Measurements from ENCODE around the gene UGT3A2. TPM values are rescaled to one million over a fixed set of nuclear protein-coding genes. Genes with fewer than 3 reads are reported as not detected.
A peak's percentile ranks its signal among the peaks of the same experiment; 100 is the strongest.

Gene UGT3A2
- total RNA-seq, 1 donor from 2014 or later, result not detected

- Histone ChIP-seq H3K27me3 (no peaks in the 10 kb centered on the region), H3K4me1 (no peaks in the 10 kb centered on the region), H3K27ac (no peak overlapping the region), H3K9me3 (no peaks in the 10 kb centered on the region), H3K4me3 (no peak overlapping the region), H3K36me3 (no peaks in the 10 kb centered on the region)
- DNase-seq (ENCODE audit: extremely low spot score in 2 of 2), result no peak
- TF ChIP-seq POLR2A (IDR thresholded peaks at IDR 0.05) (no peak), POLR2AphosphoS5 (IDR thresholded peaks at IDR 0.05; ENCODE audit: insufficient read depth in 1 of 2, low read depth in 1 of 2) (no peak)
- TF ChIP-seq, protein P1, sequence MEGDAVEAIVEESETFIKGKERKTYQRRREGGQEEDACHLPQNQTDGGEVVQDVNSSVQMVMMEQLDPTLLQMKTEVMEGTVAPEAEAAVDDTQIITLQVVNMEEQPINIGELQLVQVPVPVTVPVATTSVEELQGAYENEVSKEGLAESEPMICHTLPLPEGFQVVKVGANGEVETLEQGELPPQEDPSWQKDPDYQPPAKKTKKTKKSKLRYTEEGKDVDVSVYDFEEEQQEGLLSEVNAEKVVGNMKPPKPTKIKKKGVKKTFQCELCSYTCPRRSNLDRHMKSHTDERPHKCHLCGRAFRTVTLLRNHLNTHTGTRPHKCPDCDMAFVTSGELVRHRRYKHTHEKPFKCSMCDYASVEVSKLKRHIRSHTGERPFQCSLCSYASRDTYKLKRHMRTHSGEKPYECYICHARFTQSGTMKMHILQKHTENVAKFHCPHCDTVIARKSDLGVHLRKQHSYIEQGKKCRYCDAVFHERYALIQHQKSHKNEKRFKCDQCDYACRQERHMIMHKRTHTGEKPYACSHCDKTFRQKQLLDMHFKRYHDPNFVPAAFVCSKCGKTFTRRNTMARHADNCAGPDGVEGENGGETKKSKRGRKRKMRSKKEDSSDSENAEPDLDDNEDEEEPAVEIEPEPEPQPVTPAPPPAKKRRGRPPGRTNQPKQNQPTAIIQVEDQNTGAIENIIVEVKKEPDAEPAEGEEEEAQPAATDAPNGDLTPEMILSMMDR (IDR thresholded peaks at IDR 0.05), result no peak
- intact Hi-C loops (cut with DNase I), result no loop called here
Observed at GRCh38 chr5:36052538-36052937, 14.1 kb downstream of the UGT3A2 start.

DNA sequence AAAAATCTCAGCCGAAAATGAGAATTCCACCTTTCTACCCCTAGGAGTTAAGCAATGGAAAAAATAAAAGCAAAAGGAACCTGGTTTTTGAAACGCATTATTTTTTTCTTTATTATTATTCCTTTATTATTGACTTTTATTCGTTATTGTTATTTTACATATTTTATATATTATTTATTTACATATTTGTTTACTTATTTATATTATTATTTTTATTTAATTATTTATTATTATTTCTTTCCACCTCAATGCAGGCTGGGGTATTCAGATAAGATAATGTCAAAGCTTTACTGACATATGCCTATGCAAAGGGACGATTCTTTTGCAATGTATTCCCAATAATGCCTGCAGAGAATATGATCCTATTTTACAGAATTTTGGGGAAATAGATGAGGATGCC lies 16.7 kb downstream of the UGT3A2 start:
- no peaks in the 10 kb centered on the region for H3K27me3 ChIP-seq
- intact Hi-C loops (cut with DNase I), result no loop called here
- H3K9me3 ChIP-seq, result no peaks in the 10 kb centered on the region
- H3K4me1 ChIP-seq, result no peaks in the 10 kb centered on the region
- H3K4me3 ChIP-seq, result no peak overlapping the region
- H3K36me3 ChIP-seq, result no peaks in the 10 kb centered on the region
- no peak overlapping the region for H3K27ac ChIP-seq
- no peak for TF ChIP-seq POLR2A (IDR thresholded peaks at IDR 0.05)
- no peak for DNase-seq (ENCODE audit: extremely low spot score in 2 of 2)

GRCh38 chr5:36047384-36048160 lies 19.1 kb downstream of the UGT3A2 start:
- DNase-seq (ENCODE audit: extremely low spot score in 2 of 2), result peak in 1 of 2 donors; percentile 52
- TF ChIP-seq POLR2AphosphoS5 (IDR thresholded peaks at IDR 0.05; ENCODE audit: insufficient read depth in 1 of 2, low read depth in 1 of 2) (no peak), POLR2A (IDR thresholded peaks at IDR 0.05) (no peak)
- TF ChIP-seq, protein P1 (IDR thresholded peaks at IDR 0.05), result no peak
- H3K27ac ChIP-seq, result no peak overlapping the region
- no peaks in the 10 kb centered on the region for H3K9me3 ChIP-seq
- H3K4me3 ChIP-seq, result no peak overlapping the region
- H3K4me1 ChIP-seq, result no peaks in the 10 kb centered on the region
- H3K27me3 ChIP-seq, result no peaks in the 10 kb centered on the region
- intact Hi-C loops (cut with DNase I), result no loop called here
- H3K36me3 ChIP-seq, result no peaks in the 10 kb centered on the region

- intact Hi-C loops (cut with DNase I), result no loop called here
- Histone ChIP-seq H3K9me3 (no peaks in the 10 kb centered on the region), H3K36me3 (no peaks in the 10 kb centered on the region)
Observed at GRCh38 chr5:36045895-36046294, 20.8 kb downstream of the UGT3A2 start.

DNA sequence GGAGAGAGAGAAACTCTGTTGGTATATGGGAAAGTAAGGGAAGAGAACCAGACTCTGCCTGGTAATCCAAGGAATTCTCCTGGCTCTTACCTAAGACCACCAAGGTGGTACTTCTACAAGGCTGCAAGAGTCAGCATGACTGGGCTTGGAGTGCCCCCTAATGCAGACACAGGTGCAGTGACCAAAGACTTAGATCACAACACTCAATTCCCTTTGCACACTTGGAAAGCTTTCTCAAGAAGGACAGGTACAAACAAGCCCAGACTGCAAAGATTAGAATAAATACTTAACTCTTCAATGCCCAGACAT lies 25.2 kb downstream of the UGT3A2 start:
- Histone ChIP-seq H3K27ac (no peak overlapping the region), H3K27me3 (no peaks in the 10 kb centered on the region), H3K4me3 (no peak overlapping the region), H3K36me3 (no peaks in the 10 kb centered on the region), H3K9me3 (no peaks in the 10 kb centered on the region), H3K4me1 (no peaks in the 10 kb centered on the region)
- TF ChIP-seq POLR2A (IDR thresholded peaks at IDR 0.05) (no peak), POLR2AphosphoS5 (IDR thresholded peaks at IDR 0.05; ENCODE audit: insufficient read depth in 1 of 2, low read depth in 1 of 2) (no peak)
- TF ChIP-seq, protein P1 (IDR thresholded peaks at IDR 0.05), result no peak
- DNase-seq (ENCODE audit: extremely low spot score in 2 of 2), result peak in 1 of 2 donors; percentile 52
- intact Hi-C loops (cut with DNase I), result no loop called here

More at GRCh38 chr5:36045895-36046294, 20.8 kb downstream of the UGT3A2 start:
- H3K4me1 ChIP-seq, result no peaks in the 10 kb centered on the region
- TF ChIP-seq POLR2AphosphoS5 (IDR thresholded peaks at IDR 0.05; ENCODE audit: insufficient read depth in 1 of 2, low read depth in 1 of 2) (no peak), POLR2A (IDR thresholded peaks at IDR 0.05) (no peak)
- TF ChIP-seq, protein P1 (IDR thresholded peaks at IDR 0.05), result no peak
- DNase-seq (ENCODE audit: extremely low spot score in 2 of 2), result no peak
- H3K4me3 ChIP-seq, result no peak overlapping the region
- H3K27ac ChIP-seq, result no peak overlapping the region
- H3K27me3 ChIP-seq, result no peaks in the 10 kb centered on the region
